NB4 (cell line): ENCODE data around the gene FAM118A.

Experiments
- DNase-seq: peaks from one replicate; pipeline ENCODE4 v3.0.0; 2010; ENCODE audit warnings: low read depth
- H3K4me3 ChIP-seq: one replicate; pipeline ENCODE4 v1.5.1; 2011; ENCODE audit warnings: mild to moderate bottlenecking, low read depth, low read length, moderate library complexity
- CTCF ChIP-seq: IDR thresholded peaks from one replicate; pipeline ENCODE4 v1.5.1; 2012; ENCODE audit warnings: low read depth, low read length
- MYC ChIP-seq: IDR thresholded peaks from 2 replicates; pipeline ENCODE4 v1.6.1; 2011; ENCODE audit warnings: low read depth, low read length
- POLR2A ChIP-seq: IDR thresholded peaks from 2 replicates; pipeline ENCODE4 v1.6.1; 2011; ENCODE audit warnings: mild to moderate bottlenecking; ENCODE audit not compliant: insufficient read length; ENCODE audit errors: extremely low read depth
- TF ChIP-seq, protein P1 (sequence below): IDR thresholded peaks from 2 replicates; pipeline ENCODE4 v1.6.1; 2011; ENCODE audit warnings: low read depth, low read length

Gene FAM118A

DNA sequence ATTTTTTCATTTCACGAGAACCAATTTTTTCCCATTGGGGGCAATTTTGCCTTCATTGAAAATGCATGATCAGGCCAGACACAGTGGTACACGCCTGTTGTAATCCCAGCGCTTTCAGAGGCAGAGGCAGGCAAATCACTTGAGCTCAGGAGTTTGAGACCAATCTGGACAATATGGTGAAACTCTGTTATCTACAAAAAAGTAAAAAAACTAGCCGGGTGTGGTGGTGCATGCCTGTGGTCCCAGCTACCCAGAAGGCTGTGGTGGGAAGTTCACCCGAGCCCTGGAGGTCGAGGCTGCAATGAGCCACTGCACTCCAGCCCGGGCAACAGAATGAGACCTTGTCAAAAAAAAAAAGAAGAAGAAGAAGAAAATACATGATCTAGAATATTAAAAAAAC lies 44.2 kb upstream of the FAM118A start:
- H3K4me3 ChIP-seq, result no peak overlapping the region
- TF ChIP-seq, protein P1, sequence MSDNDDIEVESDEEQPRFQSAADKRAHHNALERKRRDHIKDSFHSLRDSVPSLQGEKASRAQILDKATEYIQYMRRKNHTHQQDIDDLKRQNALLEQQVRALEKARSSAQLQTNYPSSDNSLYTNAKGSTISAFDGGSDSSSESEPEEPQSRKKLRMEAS, result no peak
- TF ChIP-seq POLR2A (no peak), MYC (no peak), CTCF (no peak)
- peak; percentile 44 for DNase-seq

- peak; percentile 34 for DNase-seq
- TF ChIP-seq POLR2A, result no peak
- TF ChIP-seq MYC, result no peak
- TF ChIP-seq CTCF, result no peak
- TF ChIP-seq, protein P1, result no peak
- peak overlapping the region; percentile 45 for H3K4me3 ChIP-seq
These were observed 41.4 kb upstream of the FAM118A start for GRCh38 chr22:45268167-45268957.

GRCh38 chr22:45268958-45269844 lies 40.5 kb upstream of the FAM118A start:
- DNase-seq, result peak; percentile 80

DNA sequence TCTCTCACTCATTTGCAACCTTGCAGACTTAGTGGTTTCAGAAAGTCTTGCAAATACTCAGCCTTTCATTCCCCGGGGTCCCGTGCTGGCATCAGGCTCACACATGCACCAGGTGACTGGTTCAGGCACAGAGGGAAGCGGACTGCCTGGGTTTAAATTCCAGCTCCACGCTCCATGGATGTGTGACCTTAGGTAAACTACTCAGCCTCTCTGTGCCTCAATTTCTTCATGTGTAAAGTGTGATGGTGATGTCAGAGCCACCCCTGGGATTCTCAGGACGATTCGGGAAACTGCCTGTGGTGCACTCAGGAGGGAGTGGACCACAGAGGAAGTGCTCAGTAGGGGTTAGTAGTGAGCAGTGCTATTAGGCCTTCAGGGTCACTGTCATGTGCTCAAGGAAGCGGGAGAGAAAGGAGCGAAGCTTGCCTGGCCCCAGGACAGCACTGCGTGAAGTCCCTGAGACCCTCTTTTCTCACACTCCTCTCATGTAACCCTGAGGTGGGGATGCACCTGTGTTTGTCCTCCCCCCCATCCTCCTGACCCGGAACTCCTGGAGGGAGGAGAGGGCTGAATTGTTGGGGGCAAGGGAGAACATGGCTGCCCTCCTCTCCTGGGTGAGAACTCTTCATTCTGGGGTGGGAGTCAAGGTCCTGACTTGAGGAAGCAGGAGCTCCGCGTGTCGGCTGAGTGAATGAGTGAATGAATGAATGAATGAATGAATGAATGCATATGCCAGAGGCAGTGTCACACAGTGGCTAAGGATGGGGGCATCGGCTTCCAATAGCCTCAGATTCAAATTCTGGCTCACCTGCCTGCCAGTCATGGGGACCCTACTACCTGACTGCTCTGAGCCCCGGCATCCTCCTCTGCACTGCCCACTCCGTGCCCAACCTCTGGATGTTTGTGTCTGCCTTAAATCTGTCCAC lies 39.4 kb upstream of the FAM118A start:
- TF ChIP-seq MYC (peak; percentile 31; the same call in 1 of the 2 replicates), CTCF (peak; percentile 12), POLR2A (no peak)
- TF ChIP-seq, protein P1, result peak; percentile 44
- peak; percentile 69 for DNase-seq
- H3K4me3 ChIP-seq, result no peak overlapping the region

More at GRCh38 chr22:45268958-45269844, 40.5 kb upstream of the FAM118A start:
- H3K4me3 ChIP-seq, result peak overlapping the region; percentile 45
- TF ChIP-seq POLR2A (no peak), CTCF (peak; percentile 46), MYC (no peak)

- TF ChIP-seq, protein P1, result no peak
- no peak for TF ChIP-seq MYC
- TF ChIP-seq CTCF, result no peak
- TF ChIP-seq POLR2A, result no peak
- no peak overlapping the region for H3K4me3 ChIP-seq
- DNase-seq, result no peak
These were observed 38.0 kb upstream of the FAM118A start for GRCh38 chr22:45271667-45272201.
